Right lobe of liver (tissue), 6 donors: ENCODE results near the gene ZFAND2B. TPM values are rescaled to one million over a fixed set of nuclear protein-coding genes. Genes with fewer than 3 reads are reported as not detected.

Experiments
- ATAC-seq, 4 donors: fragments of 200-7000 bp; cut with Tn5 transposase; one replicate each; pipeline ENCODE4 v1.9.1; 2020; ENCODE audit warnings: mild to moderate bottlenecking in 4 of 4, moderate library complexity in 4 of 4
- DNase-seq, 3 donors: peaks; one replicate each; pipeline ENCODE4 v3.0.0-alpha.2; 2020
- H3K27ac ChIP-seq, 3 donors: fragments of 200-600 bp; one replicate each; pipeline ENCODE4 v1.8.0; 2022
- H3K27me3 ChIP-seq, 2 donors: fragments of 200-600 bp; one replicate each; pipeline ENCODE4 v1.8.0; 2022
- H3K36me3 ChIP-seq, 4 donors: fragments of 200-600 bp; sonication (generic) in 1 of 4; one replicate each; pipeline versions ENCODE4 v1.5.1 to v1.8.0; 2017 to 2022; ENCODE audit warnings: control low read depth in 1 of 4
- H3K4me1 ChIP-seq, 4 donors: fragments of 200-600 bp; sonication (generic) in 1 of 4; one replicate each; pipeline versions ENCODE4 v1.5.1 to v1.8.0; 2017 to 2022; ENCODE audit warnings: control low read depth in 1 of 4
- H3K4me3 ChIP-seq, 3 donors: fragments of 200-600 bp; one replicate each; pipeline ENCODE4 v1.8.0; 2022
- H3K9me3 ChIP-seq, 4 donors: fragments of 200-600 bp; sonication (generic) in 1 of 4; one replicate each; pipeline versions ENCODE4 v1.5.1 to v1.8.0; 2017 to 2022; ENCODE audit warnings: control low read depth in 1 of 4
- CTCF ChIP-seq, 4 donors: fragments of 200-600 bp in 3 of 4; fragments of 450-650 bp in 1 of 4; IDR thresholded peaks; one replicate each; pipeline versions ENCODE4 v1.5.1 to v1.8.0; 2016 to 2022; ENCODE audit warnings: antibody characterized with exemption in 4 of 4, mild to moderate bottlenecking in 2 of 4
- POLR2A ChIP-seq: fragments of 450-650 bp; IDR thresholded peaks from one replicate; pipeline ENCODE4 v1.6.1; 2017; ENCODE audit warnings: antibody characterized with exemption, mild to moderate bottlenecking
- WGBS: methylation state at CpG from one replicate; pipeline ENCODE4 v1.1.6; 2018; ENCODE audit warnings: low coverage, low lambda C conversion rate; ENCODE audit not compliant: insufficient coverage; ENCODE audit errors: missing lambda C conversion rate; 5-methylcytosine and 5-hydroxymethylcytosine counted together
- intact Hi-C, 2 donors: fragments of 100-400 bp; cut with DNase I; formaldehyde crosslinking; loops; one replicate each; pipeline versions ENCODE4 v1.11.2 to v1.14.1; 2022
- total RNA-seq, 6 experiments: library from RNA; depleted of rRNA in 2 of 6; stranded (reverse); fragments of >200 nt in 2 of 6; fragmentation: NEBNext Ultra II Directional in 3 of 6; extraction: Animal tissue kit (Norgen Biotek cat#: 25700) in 3 of 6; gene quantifications; one replicate each; pipeline versions ENCODE4 v1.1.0 to v1.2.4, GENCODE V29; 2016 to 2023
- donor health status: DM: no; HTN: yes; CAD: no.
- donor health status: DM: no; HTN: no; CAD: no.
- donor health status: DM: no; HTN: no; CAD: no.
- donor health status: DM: no; HTN: yes; CAD: no.
- donor health status: DM: no; HTN: yes; CAD: no.

Gene ZFAND2B
- total RNA-seq, 6 experiments from 2014 or later = 20.7 to 32.3 (median 28.8) TPM

GRCh38 chr2:219205981-219206327, 628 bp upstream of the ZFAND2B start:
- peak in 1 of 3 donors; percentile 43 for DNase-seq
- Histone ChIP-seq H3K9me3 (no peaks in the 10 kb centered on the region), H3K4me1 (peaks cover 0 to 24% (median 8%) of the 10 kb centered on the region in 4 donors), H3K4me3 (peak overlapping the region; percentile 60 to 84 (median 82)), H3K27ac (peak overlapping the region; percentile 80 to 95 (median 93)), H3K36me3 (peaks cover 0 to 24% (median 5%) of the 10 kb centered on the region in 4 donors), H3K27me3 (no peaks in the 10 kb centered on the region)
- intact Hi-C loops = loop anchor here in 1 of 2 donors (5.0 kb wide), 1 partner anchor 34 kb away; the partner anchor contains the start of gene SLC23A3
- ATAC-seq = no peak
- WGBS = 7% methylated on average over 6 of the region's 7 CpGs
- TF ChIP-seq CTCF (IDR thresholded peaks at IDR 0.05) = no peak
- TF ChIP-seq POLR2A = no peak

- peaks cover 0 to 24% (median 8%) of the 10 kb centered on the region in 4 donors for H3K4me1 ChIP-seq
- WGBS = 5% methylated on average over 13 of the region's 22 CpGs
- H3K9me3 ChIP-seq = no peaks in the 10 kb centered on the region
- H3K36me3 ChIP-seq = peaks cover 0 to 31% (median 5%) of the 10 kb centered on the region in 4 donors
- TF ChIP-seq POLR2A = no peak
- no peak for TF ChIP-seq CTCF (IDR thresholded peaks at IDR 0.05)
- DNase-seq = no peak
- H3K4me3 ChIP-seq = peak overlapping the region; percentile 60 to 84 (median 82)
- H3K27ac ChIP-seq = peak overlapping the region; percentile 80 to 95 (median 93)
- no peaks in the 10 kb centered on the region for H3K27me3 ChIP-seq
- intact Hi-C loops = loop anchor here in 1 of 2 donors (5.0 kb wide), 1 partner anchor 35 kb away; the partner anchor contains the start of gene SLC23A3
- no peak for ATAC-seq
These were observed 727 bp downstream of the ZFAND2B start for GRCh38 chr2:219207134-219207883.

- peaks cover 0 to 37% (median 5%) of the 10 kb centered on the region in 4 donors for H3K36me3 ChIP-seq
These were observed 1.5 kb downstream of the ZFAND2B start for GRCh38 chr2:219207884-219208740.

More at GRCh38 chr2:219207884-219208740, 1.5 kb downstream of the ZFAND2B start:
- no peaks in the 10 kb centered on the region for H3K9me3 ChIP-seq
- H3K27ac ChIP-seq = peak overlapping the region in 2 of 3 donors; percentile 93 to 95
- H3K4me3 ChIP-seq = peak overlapping the region in 2 of 3 donors; percentile 82 to 84
- ATAC-seq (peak in 3 of 4 donors; percentile 4 to 8 (median 5)), DNase-seq (no peak)
- H3K27me3 ChIP-seq = no peaks in the 10 kb centered on the region
- intact Hi-C loops = loop anchor here in 1 of 2 donors (5.0 kb wide), 1 partner anchor 36 kb away; the partner anchor contains the start of gene SLC23A3
- TF ChIP-seq CTCF (IDR thresholded peaks at IDR 0.05) (no peak), POLR2A (no peak)
- WGBS = 25% methylated on average over 16 of the region's 17 CpGs
- H3K4me1 ChIP-seq = peaks cover 0 to 24% (median 8%) of the 10 kb centered on the region in 4 donors
